ENCODE measurements around the gene ISOC2. TPM values are rescaled to one million over a fixed set of nuclear protein-coding genes. Genes with fewer than 3 reads are reported as not detected.

ISOC2 gene
- total RNA-seq, 1 experiment from 2014 or later, result 72.2 TPM

DNA sequence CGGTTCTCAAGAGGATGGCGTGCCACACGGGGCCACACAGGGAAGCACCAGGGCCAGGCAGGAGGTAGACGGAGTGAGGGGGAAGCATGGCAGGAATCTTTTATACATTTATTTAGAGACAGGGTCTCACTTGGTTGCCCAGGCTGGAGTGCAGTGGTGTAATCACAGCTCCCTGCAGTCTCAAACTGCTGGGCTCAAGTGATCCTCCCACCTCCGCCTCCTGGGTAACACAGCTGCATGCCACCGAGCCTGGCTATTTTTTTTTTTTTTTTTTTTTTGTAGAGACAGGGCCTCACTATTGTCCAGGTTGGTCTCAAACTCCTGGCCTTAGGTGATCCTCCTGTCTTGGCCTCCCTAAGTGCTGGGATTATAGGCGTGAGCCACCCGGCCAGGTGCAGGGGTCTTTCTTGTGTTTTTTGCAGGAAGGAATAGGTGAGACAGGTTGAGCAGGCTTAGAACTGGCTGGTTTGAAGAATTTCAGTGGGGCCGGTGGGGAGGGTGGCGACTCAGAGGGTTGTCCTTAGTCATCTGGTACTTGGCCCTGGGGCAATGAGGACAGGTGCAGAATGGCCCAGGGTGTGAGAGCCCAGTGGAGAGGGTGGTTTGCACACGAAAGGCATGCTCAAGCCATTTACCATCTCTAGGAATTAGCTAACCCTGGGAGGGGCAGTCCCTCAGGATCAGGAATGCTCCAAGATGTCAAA, 34.4 kb upstream of the ISOC2 start:
- Histone ChIP-seq H3K23me2 (ENCODE audit: insufficient read length, low read depth, low read length, poor library complexity, severe bottlenecking) (no peaks in the 10 kb centered on the region), H3K14ac (ENCODE audit: insufficient read depth, low read length) (no peak overlapping the region), H2AK5ac (ENCODE audit: insufficient read length, low read length) (no peak overlapping the region), H3K4ac (ENCODE audit: low read depth, low read length) (no peak overlapping the region), H2BK120ac (ENCODE audit: low read depth, low read length, poor library complexity, severe bottlenecking) (no peak overlapping the region), H3K27ac (ENCODE audit: insufficient read length, low read depth, low read length) (no peak overlapping the region), H3K23ac (ENCODE audit: insufficient read length, low read depth, low read length) (no peak overlapping the region), H3K18ac (ENCODE audit: insufficient read length, low read depth, low read length) (no peak overlapping the region), H4K5ac (ENCODE audit: insufficient read length, low read depth, low read length) (no peak overlapping the region), H3K9ac (ENCODE audit: extremely low read depth, insufficient read length, low read length) (no peak overlapping the region), H3K27me3 (ENCODE audit: insufficient read depth, low read length) (no peaks in the 10 kb centered on the region), H2BK5ac (ENCODE audit: insufficient read length, low read length) (no peak overlapping the region), H3K79me1 (ENCODE audit: insufficient read depth, low read depth, low read length, poor library complexity, severe bottlenecking) (no peaks in the 10 kb centered on the region), H2BK20ac (ENCODE audit: low read depth, low read length, poor library complexity, severe bottlenecking) (no peak overlapping the region), H2AFZ (ENCODE audit: low read length) (no peak overlapping the region), H3K4me1 (ENCODE audit: insufficient read depth, low read length) (no peaks in the 10 kb centered on the region), H3K9me3 (ENCODE audit: control insufficient read depth, low read depth, low read length) (no peaks in the 10 kb centered on the region), H3K79me2 (ENCODE audit: insufficient read depth, low read length) (no peaks in the 10 kb centered on the region), H2BK12ac (ENCODE audit: insufficient read length, low read depth, low read length) (no peak overlapping the region), H4K20me1 (ENCODE audit: control insufficient read depth, insufficient read depth, insufficient read length) (no peaks in the 10 kb centered on the region), H2BK15ac (ENCODE audit: low read depth, low read length) (no peak overlapping the region), H4K91ac (ENCODE audit: insufficient read length, low read depth, low read length) (no peak overlapping the region), H3T11ph (ENCODE audit: low read length) (no peak overlapping the region), H3K4me2 (ENCODE audit: insufficient read depth, insufficient read length, low read length) (no peak overlapping the region), H4K8ac (replicated peaks; ENCODE audit: insufficient read length, low read depth, low read length) (no peak overlapping the region), H3K56ac (ENCODE audit: insufficient read length, low read depth, low read length) (no peak overlapping the region)
- no CpG with 5 or more reads among the region's 11 CpGs for WGBS (ENCODE audit: extremely low coverage, insufficient read length, low lambda C conversion rate)
- H3K27ac Mint-ChIP-seq, result peak overlapping the region in 1 of 3 experiments; percentile 68; a peak in 3 of 7 replicates
- peaks cover 30% of the 10 kb centered on the region for H3K27me3 Mint-ChIP-seq (ENCODE audit: low read depth)
- no peaks in the 10 kb centered on the region for H3K9me3 Mint-ChIP-seq
- DNase-seq, result peak; percentile 85
- no peaks in the 10 kb centered on the region; a peak in 1 of 7 replicates for H3K36me3 Mint-ChIP-seq (ENCODE audit: insufficient read depth in 1 of 3, low read depth in 3 of 3)
- peak overlapping the region in 1 of 2 experiments; percentile 18; a peak in 1 of 5 replicates for H3K4me3 Mint-ChIP-seq
- TF ChIP-seq CTCF (conservative IDR thresholded peaks at IDR 0.05), result no peak
- H3K4me1 Mint-ChIP-seq, result peaks cover 21 to 27% of the 10 kb centered on the region in 2 experiments

Measured in H9 (cell line).